B cell (primary cell): ENCODE data around the gene HMCN1. TPM values are rescaled to one million over a fixed set of nuclear protein-coding genes. Genes with fewer than 3 reads are reported as not detected.

Experiments used
- ATAC-seq: fragments of 200-7000 bp; cut with Tn5 transposase; one replicate; pipeline ENCODE4 v1.10.0; 2021; ENCODE audit warnings: low read depth, mild to moderate bottlenecking, moderate number of reproducible peaks, moderate library complexity
- CTCF ChIA-PET: fragments of 350-600 bp; sonication (Branson Sonifier 250); formaldehyde crosslinking; loops from one replicate; lab custom pipeline; 2021; ENCODE audit warnings: antibody characterized with exemption, inconsistent platforms; lab: Charles Lee
- POLR2A ChIA-PET: fragments of 350-600 bp; sonication (Branson Sonifier 250); formaldehyde crosslinking; loops from one replicate; lab custom pipeline; 2021; ENCODE audit warnings: antibody characterized with exemption; lab: Charles Lee
- DNase-seq: peaks from one replicate; pipeline ENCODE4 v3.0.0; 2013
- H2AFZ ChIP-seq: 2 replicates; pipeline ENCODE4 v1.6.1; 2012; ENCODE audit warnings: mild to moderate bottlenecking, low read depth, low read length; ENCODE audit not compliant: insufficient read depth, poor library complexity, severe bottlenecking
- H3K27ac ChIP-seq, 2 donors: 1 replicate in 1 of 2; 2 replicates in 1 of 2; pipeline ENCODE4 v1.5.1; 2012 to 2013; ENCODE audit warnings: low read length in 2 of 2, mild to moderate bottlenecking in 2 of 2, moderate library complexity in 1 of 2
- H3K27me3 ChIP-seq, 4 experiments: fragments of 200-600 bp in 1 of 4; sonication (generic) in 1 of 4; replicated peaks in 1 of 4; 1 replicate in 2 of 4; 2 replicates in 2 of 4; pipeline versions ENCODE4 v1.6.1 to v1.7.0; 2013 to 2016; ENCODE audit warnings: low read length in 3 of 4, mild to moderate bottlenecking in 2 of 4, mixed read lengths in 1 of 4, moderate library complexity in 1 of 4; ENCODE audit not compliant: insufficient read depth in 4 of 4, control insufficient read depth in 3 of 4; ENCODE audit errors: control extremely low read depth in 1 of 4
- H3K36me3 ChIP-seq, 2 experiments: replicated peaks in 1 of 2; 1 replicate in 1 of 2; 2 replicates in 1 of 2; pipeline versions ENCODE4 v1.6.1 to v1.7.1; 2013; ENCODE audit warnings: low read length in 1 of 2; ENCODE audit not compliant: insufficient read depth in 2 of 2, control insufficient read depth in 1 of 2; ENCODE audit errors: control extremely low read depth in 1 of 2, extremely low read depth in 1 of 2
- H3K4me1 ChIP-seq, 2 donors: fragments of 200-600 bp in 1 of 2; sonication (generic) in 1 of 2; 1 replicate in 1 of 2; 2 replicates in 1 of 2; pipeline versions ENCODE4 v1.5.1 to v1.6.1; 2013 to 2017; ENCODE audit warnings: low read length in 2 of 2; ENCODE audit not compliant: control insufficient read depth in 2 of 2, insufficient read depth in 2 of 2
- H3K4me2 ChIP-seq: replicated peaks from 2 replicates; pipeline ENCODE3; 2012; ENCODE audit warnings: mild to moderate bottlenecking, low read depth, low read length; ENCODE audit not compliant: poor library complexity, severe bottlenecking
- H3K4me3 ChIP-seq, 5 experiments: fragments of 200-600 bp in 1 of 5; sonication (generic) in 1 of 5; 1 replicate in 3 of 5; 2 replicates in 2 of 5; pipeline versions ENCODE4 v1.5.1 to v1.7.0; 2011 to 2016; ENCODE audit warnings: low read length in 4 of 5, mild to moderate bottlenecking in 4 of 5, low read depth in 2 of 5, control low read depth in 1 of 5, moderate library complexity in 1 of 5; ENCODE audit not compliant: insufficient read depth in 1 of 5; ENCODE audit errors: control extremely low read depth in 1 of 5, extremely low read depth in 1 of 5
- H3K79me2 ChIP-seq: fragments of 200-600 bp; sonication (generic); one replicate; pipeline ENCODE4 v1.6.0; 2016; ENCODE audit warnings: low read length; ENCODE audit not compliant: control insufficient read depth, insufficient read depth
- H3K9ac ChIP-seq: fragments of 200-600 bp; sonication (generic); 2 replicates; pipeline ENCODE4 v1.6.1; 2017; ENCODE audit warnings: mild to moderate bottlenecking, low read length, moderate library complexity
- H3K9me3 ChIP-seq, 3 donors: one replicate each; pipeline versions ENCODE4 v1.6.1 to v1.7.1; 2013; ENCODE audit warnings: low read length in 2 of 3; ENCODE audit not compliant: control insufficient read depth in 2 of 3, insufficient read depth in 1 of 3; ENCODE audit errors: control extremely low read depth in 1 of 3
- H4K20me1 ChIP-seq: 2 replicates; pipeline ENCODE4 v1.6.0; 2012; ENCODE audit warnings: mild to moderate bottlenecking, low read length; ENCODE audit not compliant: insufficient read depth, control insufficient read depth, poor library complexity, severe bottlenecking
- H3K27ac Mint-ChIP-seq: one replicate; pipeline ENCODE4 v1.8.0; 2021; ENCODE audit warnings: mixed read lengths
- H3K27me3 Mint-ChIP-seq: one replicate; pipeline ENCODE4 v1.8.0; 2021; ENCODE audit warnings: mixed read lengths
- H3K4me1 Mint-ChIP-seq: one replicate; pipeline ENCODE4 v1.8.0; 2021; ENCODE audit warnings: mixed read lengths
- H3K4me3 Mint-ChIP-seq: one replicate; pipeline ENCODE4 v1.8.0; 2021; ENCODE audit warnings: mixed read lengths
- H3K9me3 Mint-ChIP-seq: one replicate; pipeline ENCODE4 v1.8.0; 2022; ENCODE audit warnings: mixed read lengths; ENCODE audit not compliant: insufficient read depth
- EZH2 ChIP-seq: IDR thresholded peaks from 2 replicates; pipeline ENCODE4 v1.6.1; 2012; ENCODE audit warnings: borderline replicate concordance, low read depth, mild to moderate bottlenecking, moderate library complexity, low read length; ENCODE audit not compliant: insufficient read depth, poor library complexity, severe bottlenecking
- WGBS: methylation state at CpG from one replicate; pipeline ENCODE4 v1.1.5; 2013; ENCODE audit warnings: missing lambda C conversion rate; ENCODE audit not compliant: insufficient coverage; 5-methylcytosine and 5-hydroxymethylcytosine counted together
- intact Hi-C: fragments of 100-400 bp; cut with micrococcal nuclease; formaldehyde crosslinking; loops from one replicate; pipeline ENCODE4 v1.10.0; 2022
- polyA plus RNA-seq: library from polyadenylated mRNA; depleted of rRNA; stranded (reverse); fragments of >200 nt; gene quantifications from 2 replicates; pipeline ENCODE4 v1.2.3, GENCODE V29; 2012
- total RNA-seq, 2 donors: library from RNA; stranded (reverse); fragments of 120-200 nt in 1 of 2; gene quantifications; 1 replicate in 1 of 2; 2 replicates in 1 of 2; pipeline versions ENCODE4 v1.2.3 to v1.2.4, GENCODE V29; 2013 to 2022
- TF ChIP-seq, protein P1 (sequence below): fragments of 200-600 bp; IDR thresholded peaks from one replicate; pipeline ENCODE4 v1.8.0; 2022; ENCODE audit warnings: antibody characterized with exemption, mild to moderate bottlenecking

HMCN1 gene
- total and polyA plus RNA-seq, 2 donors (not counting 1 experiment from before 2014, with no cell fraction given), result not detected

DNA sequence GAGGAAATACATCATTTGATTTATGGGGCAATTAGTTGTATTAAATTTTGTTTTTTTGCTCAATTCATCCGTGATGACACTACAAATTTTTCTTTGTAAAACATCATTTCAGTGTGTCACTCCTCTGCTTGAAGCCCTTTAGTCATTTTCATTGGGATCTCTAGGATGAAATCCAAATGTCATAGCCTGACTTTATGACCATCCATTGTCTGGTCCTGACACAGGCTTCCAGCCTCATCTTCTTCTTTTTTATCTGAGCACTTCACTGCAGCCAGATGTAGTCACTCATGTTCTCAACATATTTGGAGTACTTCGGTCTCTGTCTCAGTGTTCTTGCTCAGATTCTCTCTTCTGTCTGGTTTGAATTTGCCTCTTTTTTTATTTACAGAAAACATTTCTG, 173.1 kb downstream of the HMCN1 start:
- Histone ChIP-seq H3K4me1 (no peaks in the 10 kb centered on the region), H3K4me2 (no peak overlapping the region), H2AFZ (no peak overlapping the region), H3K27me3 (no peaks in the 10 kb centered on the region), H3K79me2 (no peaks in the 10 kb centered on the region), H3K9ac (no peak overlapping the region), H3K4me3 (no peak overlapping the region), H4K20me1 (no peaks in the 10 kb centered on the region), H3K27ac (no peak overlapping the region), H3K36me3 (no peaks in the 10 kb centered on the region), H3K9me3 (no peaks in the 10 kb centered on the region)
- intact Hi-C loops, result no loop called here
- no peaks in the 10 kb centered on the region for H3K9me3 Mint-ChIP-seq
- ChIA-PET POLR2A (no interaction called here), CTCF (no interaction called here)
- no peaks in the 10 kb centered on the region for H3K27me3 Mint-ChIP-seq
- WGBS, result 80% methylated on average over 1 of the region's 2 CpGs
- TF ChIP-seq, protein P1, sequence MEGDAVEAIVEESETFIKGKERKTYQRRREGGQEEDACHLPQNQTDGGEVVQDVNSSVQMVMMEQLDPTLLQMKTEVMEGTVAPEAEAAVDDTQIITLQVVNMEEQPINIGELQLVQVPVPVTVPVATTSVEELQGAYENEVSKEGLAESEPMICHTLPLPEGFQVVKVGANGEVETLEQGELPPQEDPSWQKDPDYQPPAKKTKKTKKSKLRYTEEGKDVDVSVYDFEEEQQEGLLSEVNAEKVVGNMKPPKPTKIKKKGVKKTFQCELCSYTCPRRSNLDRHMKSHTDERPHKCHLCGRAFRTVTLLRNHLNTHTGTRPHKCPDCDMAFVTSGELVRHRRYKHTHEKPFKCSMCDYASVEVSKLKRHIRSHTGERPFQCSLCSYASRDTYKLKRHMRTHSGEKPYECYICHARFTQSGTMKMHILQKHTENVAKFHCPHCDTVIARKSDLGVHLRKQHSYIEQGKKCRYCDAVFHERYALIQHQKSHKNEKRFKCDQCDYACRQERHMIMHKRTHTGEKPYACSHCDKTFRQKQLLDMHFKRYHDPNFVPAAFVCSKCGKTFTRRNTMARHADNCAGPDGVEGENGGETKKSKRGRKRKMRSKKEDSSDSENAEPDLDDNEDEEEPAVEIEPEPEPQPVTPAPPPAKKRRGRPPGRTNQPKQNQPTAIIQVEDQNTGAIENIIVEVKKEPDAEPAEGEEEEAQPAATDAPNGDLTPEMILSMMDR, result no peak
- no peak for TF ChIP-seq EZH2
- ATAC-seq, result no peak
- no peak overlapping the region for H3K4me3 Mint-ChIP-seq
- H3K4me1 Mint-ChIP-seq, result no peaks in the 10 kb centered on the region
- H3K27ac Mint-ChIP-seq, result no peak overlapping the region
- DNase-seq, result no peak

DNA sequence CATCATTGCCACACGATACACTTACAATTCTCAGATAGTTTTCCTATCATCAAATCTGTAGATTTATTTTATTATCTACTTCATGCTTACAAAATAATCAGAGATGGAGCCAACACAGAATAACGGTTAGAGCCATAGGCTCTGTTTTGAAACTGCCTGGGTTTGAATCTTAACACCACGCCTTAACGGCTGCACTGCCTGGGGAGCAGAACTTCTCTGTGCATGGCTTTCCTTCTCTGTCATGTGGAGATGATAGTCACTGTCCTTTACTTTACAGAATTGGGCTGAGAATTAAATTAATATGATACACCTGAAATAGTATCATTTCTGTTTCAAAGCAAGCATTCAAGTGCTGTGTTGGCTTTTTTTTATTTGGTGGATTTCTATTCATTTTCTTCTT, 177.8 kb downstream of the HMCN1 start:
- Histone ChIP-seq H3K9ac (no peak overlapping the region), H2AFZ (no peak overlapping the region), H3K27ac (no peak overlapping the region), H3K4me2 (no peak overlapping the region), H3K27me3 (no peaks in the 10 kb centered on the region), H4K20me1 (no peaks in the 10 kb centered on the region), H3K36me3 (no peaks in the 10 kb centered on the region), H3K9me3 (no peaks in the 10 kb centered on the region), H3K4me3 (no peak overlapping the region), H3K4me1 (no peaks in the 10 kb centered on the region), H3K79me2 (no peaks in the 10 kb centered on the region)
- CTCF ChIA-PET, result no interaction called here
- TF ChIP-seq EZH2, result no peak
- TF ChIP-seq, protein P1, result no peak
- POLR2A ChIA-PET, result no interaction called here
- DNase-seq (no peak), ATAC-seq (no peak)
- no peak overlapping the region for H3K27ac Mint-ChIP-seq
- H3K4me3 Mint-ChIP-seq, result no peak overlapping the region
- H3K27me3 Mint-ChIP-seq, result no peaks in the 10 kb centered on the region
- no peaks in the 10 kb centered on the region for H3K9me3 Mint-ChIP-seq
- H3K4me1 Mint-ChIP-seq, result no peaks in the 10 kb centered on the region
- intact Hi-C loops, result no loop called here
- no CpG with 5 or more reads among the region's 4 CpGs for WGBS
